SK-N-SH (cell line): ENCODE data around the gene VWA3B. TPM values are rescaled to one million over a fixed set of nuclear protein-coding genes. Genes with fewer than 3 reads are reported as not detected.

Source experiments
- CTCF ChIA-PET: fragments of 300-600, 350-600 bp; formaldehyde crosslinking; extraction: SDS; loops from one replicate; lab custom pipeline; 2021; lab: Yijun Ruan, JAX
- POLR2A ChIA-PET: fragments of 350-600 bp; sonication (Branson Sonifier 250); formaldehyde crosslinking; extraction: SDS; loops from one replicate; lab custom pipeline; 2020; ENCODE audit warnings: antibody characterized with exemption, inconsistent platforms; lab: Yijun Ruan, JAX
- DNase-seq: peaks from one replicate; pipeline ENCODE4 v3.0.0; 2012
- H2AFZ ChIP-seq: fragments of 200-600 bp; sonication (generic); 2 replicates; pipeline ENCODE4 v1.8.1; 2016; ENCODE audit warnings: antibody characterized with exemption, mild to moderate bottlenecking, low read depth
- H3F3A ChIP-seq: fragments of 200-600 bp; sonication (generic); replicated peaks from 2 replicates; pipeline ENCODE3; 2016; ENCODE audit warnings: antibody characterized with exemption, mild to moderate bottlenecking; ENCODE audit not compliant: insufficient read depth
- H3K27ac ChIP-seq, 2 experiments: fragments of 200-500 bp in 1 of 2; fragments of 200-600 bp in 1 of 2; sonication (Bioruptor generic) in 1 of 2; sonication (generic), shearing (Covaris generic) in 1 of 2; 2 replicates each; pipeline versions ENCODE4 v1.5.1 to v1.6.1; 2014 to 2016; ENCODE audit warnings: low read depth in 2 of 2, inconsistent platforms in 1 of 2, low read length in 1 of 2, mild to moderate bottlenecking in 1 of 2, mixed read lengths in 1 of 2
- H3K27me3 ChIP-seq: fragments of 200-600 bp; sonication (generic), shearing (Covaris generic); 2 replicates; pipeline ENCODE4 v1.6.1; 2016; ENCODE audit warnings: mixed run types; ENCODE audit not compliant: insufficient read depth
- H3K36me3 ChIP-seq, 2 experiments: fragments of 200-500 bp in 1 of 2; fragments of 200-600 bp in 1 of 2; sonication (Bioruptor generic) in 1 of 2; sonication (generic) in 1 of 2; replicated peaks in 1 of 2; 2 replicates each; pipeline versions ENCODE3 to v1.5.1; 2014 to 2016; ENCODE audit warnings: low read length in 1 of 2, mild to moderate bottlenecking in 1 of 2; ENCODE audit not compliant: insufficient read depth in 2 of 2, control insufficient read depth in 1 of 2
- H3K4me1 ChIP-seq, 2 experiments: fragments of 200-500 bp in 1 of 2; fragments of 200-600 bp in 1 of 2; sonication (Bioruptor generic) in 1 of 2; sonication (generic), shearing (Covaris generic) in 1 of 2; 2 replicates each; pipeline versions ENCODE4 v1.5.1 to v1.6.1; 2014 to 2016; ENCODE audit warnings: low read depth in 1 of 2, low read length in 1 of 2, mixed run types in 1 of 2; ENCODE audit not compliant: insufficient read depth in 2 of 2, control insufficient read depth in 1 of 2
- H3K4me2 ChIP-seq: fragments of 200-600 bp; sonication (generic), shearing (Covaris generic); 2 replicates; pipeline ENCODE4 v1.6.1; 2017; ENCODE audit warnings: mixed run types
- H3K4me3 ChIP-seq, 2 experiments: fragments of 200-500 bp in 1 of 2; fragments of 200-600 bp in 1 of 2; sonication (Bioruptor generic) in 1 of 2; sonication (generic), shearing (Covaris generic) in 1 of 2; 2 replicates each; pipeline versions ENCODE4 v1.5.1 to v1.8.1; 2014 to 2016; ENCODE audit warnings: low read depth in 2 of 2, inconsistent platforms in 1 of 2, low read length in 1 of 2, mild to moderate bottlenecking in 1 of 2, mixed read lengths in 1 of 2, moderate library complexity in 1 of 2
- H3K79me2 ChIP-seq: fragments of 200-600 bp; sonication (generic); 2 replicates; pipeline ENCODE4 v1.8.1; 2017; ENCODE audit warnings: mild to moderate bottlenecking; ENCODE audit not compliant: insufficient read depth
- H3K9ac ChIP-seq: fragments of 200-600 bp; sonication (generic); 2 replicates; pipeline ENCODE4 v1.6.1; 2017; ENCODE audit warnings: mixed run types
- H3K9me2 ChIP-seq: fragments of 200-600 bp; sonication (generic); 2 replicates; pipeline ENCODE4 v1.6.1; 2017; ENCODE audit warnings: mixed run types
- H3K9me3 ChIP-seq: fragments of 200-600 bp; sonication (generic); 2 replicates; pipeline ENCODE4 v1.6.1; 2017; ENCODE audit warnings: mixed run types, mild to moderate bottlenecking, moderate library complexity
- H4K20me1 ChIP-seq: fragments of 200-600 bp; sonication (generic); 2 replicates; pipeline ENCODE4 v1.6.1; 2017; ENCODE audit warnings: mild to moderate bottlenecking, mixed run types; ENCODE audit not compliant: insufficient read depth
- CHD2 ChIP-seq: fragments of 150-350 bp; IDR thresholded peaks from 2 replicates; pipeline ENCODE4 v1.6.1; 2018; ENCODE audit warnings: low read length; ENCODE audit not compliant: partially characterized antibody
- CTCF ChIP-seq: fragments of 200-600 bp; sonication (generic); IDR thresholded peaks from 2 replicates; pipeline ENCODE4 v1.6.1; 2017; ENCODE audit warnings: antibody characterized with exemption, mild to moderate bottlenecking, moderate library complexity
- ELF1 ChIP-seq: IDR thresholded peaks from 2 replicates; pipeline ENCODE4 v1.4.0; 2012
- EP300 ChIP-seq, 2 experiments: IDR thresholded peaks; 2 replicates each; pipeline versions ENCODE4 v1.4.0 to v1.6.1; 2012; ENCODE audit warnings: borderline replicate concordance in 1 of 2, low read depth in 1 of 2, low read length in 1 of 2
- EZH2phosphoT487 ChIP-seq: fragments of 200-600 bp; sonication (generic); IDR thresholded peaks from 2 replicates; pipeline ENCODE4 v1.6.1; 2017; ENCODE audit warnings: low read depth, mixed run types, mild to moderate bottlenecking, antibody characterized with exemption, moderate library complexity, borderline replicate concordance
- IRF3 ChIP-seq: fragments of 150-350 bp; IDR thresholded peaks from 2 replicates; pipeline ENCODE4 v1.6.1; 2016; ENCODE audit warnings: mild to moderate bottlenecking, low read depth, low read length
- MEF2A ChIP-seq: IDR thresholded peaks from 2 replicates; pipeline ENCODE4 v1.4.0; 2012; ENCODE audit warnings: low read depth, borderline replicate concordance
- MXI1 ChIP-seq: IDR thresholded peaks from 2 replicates; pipeline ENCODE4 v1.6.1; 2012; ENCODE audit warnings: mild to moderate bottlenecking, low read depth, low read length, improper control_type of control experiment
- NRF1 ChIP-seq: IDR thresholded peaks from 2 replicates; pipeline ENCODE4 v1.6.1; 2012; ENCODE audit warnings: low read depth, mild to moderate bottlenecking, low read length
- RFX5 ChIP-seq: IDR thresholded peaks from 2 replicates; pipeline ENCODE4 v1.6.1; 2012; ENCODE audit warnings: mild to moderate bottlenecking, improper control_type of control experiment, low read length
- RXRA ChIP-seq: IDR thresholded peaks from 2 replicates; pipeline ENCODE4 v1.4.0; 2012; ENCODE audit warnings: low read depth, mild to moderate bottlenecking, borderline replicate concordance
- SIN3A ChIP-seq: IDR thresholded peaks from 2 replicates; pipeline ENCODE4 v1.6.1; 2012; ENCODE audit warnings: low read depth, mild to moderate bottlenecking, low read length, moderate library complexity, borderline replicate concordance
- YY1 ChIP-seq: IDR thresholded peaks from 2 replicates; pipeline ENCODE4 v1.4.0; 2012; ENCODE audit warnings: low read depth, mild to moderate bottlenecking
- ZBTB33 ChIP-seq: IDR thresholded peaks from 2 replicates; pipeline ENCODE4 v1.4.0; 2012; ENCODE audit warnings: low read depth, borderline replicate concordance
- WGBS: methylation state at CpG from one replicate; pipeline ENCODE4 v1.1.6; 2017; ENCODE audit warnings: low lambda C conversion rate; 5-methylcytosine and 5-hydroxymethylcytosine counted together
- polyA plus RNA-seq, 3 experiments: library from polyadenylated mRNA; depleted of rRNA; stranded (reverse); fragments of >200 nt; gene quantifications; 2 replicates each; pipeline ENCODE4 v1.2.3, GENCODE V29; 2012

The VWA3B gene
- polyA plus RNA-seq, 1 of the 3 experiments (the other 2 are of a cell fraction) = not detected

GRCh38 chr2:98333922-98334321 is 247.0 kb downstream of the VWA3B start:
- H4K20me1 ChIP-seq = no peaks in the 10 kb centered on the region
- CTCF ChIA-PET = interaction anchor here (1.0 to 1.2 kb wide), 2 partner anchors 52 to 527 kb away, joined by 3 read pairs; no protein-coding TSS in a partner anchor
- no peaks in the 10 kb centered on the region for H3K27me3 ChIP-seq
- H3K4me3 ChIP-seq = 0 out of 4 replicates have a peak overlapping the region, but pooled peaks of 1 of the 2 experiments have one; percentile 19
- H3K27ac ChIP-seq = peak overlapping the region; percentile 36 to 92; a peak in 3 of 4 replicates
- TF ChIP-seq CHD2 (no peak), NRF1 (no peak), IRF3 (no peak), EZH2phosphoT487 (no peak), MEF2A (no peak), ELF1 (no peak), SIN3A (no peak), CTCF (no peak), YY1 (no peak), RXRA (no peak), MXI1 (no peak), EP300 (IDR thresholded peaks at IDR 0.05; ENCODE audit: borderline replicate concordance in 1 of 2, low read depth in 1 of 2, low read length in 1 of 2) (no peak), RFX5 (no peak), ZBTB33 (no peak)
- TF ChIP-seq, all 33 proteins: peak for 0
- H2AFZ ChIP-seq = peak overlapping the region; percentile 81
- peaks cover 7 to 15% of the 10 kb centered on the region in 2 experiments for H3K4me1 ChIP-seq
- peaks cover 15% of the 10 kb centered on the region for H3F3A ChIP-seq
- no peaks in the 10 kb centered on the region for H3K9me2 ChIP-seq
- POLR2A ChIA-PET = no interaction called here
- H3K36me3 ChIP-seq = no peaks in the 10 kb centered on the region
- peak overlapping the region; percentile 62; the same call in 1 of the 2 replicates for H3K9ac ChIP-seq
- WGBS = 69% methylated on average over 2 of the region's 2 CpGs
- no peaks in the 10 kb centered on the region for H3K79me2 ChIP-seq
- DNase-seq = no peak
- 0 out of 2 replicates have a peak, but pooled peaks cover 8% of the 10 kb centered on the region for H3K9me3 ChIP-seq
- peak overlapping the region; percentile 73 for H3K4me2 ChIP-seq
